H1 (cell line): ENCODE measurements around the gene DDI2. TPM values are rescaled to one million over a fixed set of nuclear protein-coding genes. Genes with fewer than 3 reads are reported as not detected.

Source experiments
- CTCF ChIA-PET: fragments of 300-600 bp; sonication (Branson Sonifier 250); formaldehyde crosslinking; loops from one replicate; lab custom pipeline; 2021; ENCODE audit not compliant: partially characterized antibody; lab: Charles Lee
- POLR2A ChIA-PET: fragments of 300-600 bp; sonication (Branson Sonifier 250); formaldehyde crosslinking; loops from one replicate; lab custom pipeline; 2021; ENCODE audit warnings: inconsistent platforms; ENCODE audit not compliant: partially characterized antibody; lab: Charles Lee
- DNase-seq, 2 experiments: peaks; one replicate each; pipeline versions ENCODE4 v3.0.0 to v3.0.0-alpha.2; 2010 to 2022; ENCODE audit warnings: low spot score in 2 of 2, low read depth in 1 of 2, mixed read lengths in 1 of 2
- FAIRE-seq: peaks from 2 replicates; lab custom pipeline; 2011; peaks lifted over from hg19 to GRCh38; lab: Jason Lieb, UNC
- H2AFZ ChIP-seq: 2 replicates; pipeline ENCODE4 v1.8.1; 2012; ENCODE audit warnings: low read length, inconsistent platforms
- H2AK5ac ChIP-seq: 2 replicates; pipeline ENCODE4 v1.6.1; 2013; ENCODE audit warnings: low read depth, low read length
- H2BK120ac ChIP-seq: replicated peaks from 2 replicates; pipeline ENCODE3; 2013; ENCODE audit warnings: low read depth, low read length, inconsistent platforms
- H2BK12ac ChIP-seq: 2 replicates; pipeline ENCODE4 v1.6.1; 2013; ENCODE audit warnings: low read depth, low read length
- H2BK15ac ChIP-seq: 2 replicates; pipeline ENCODE4 v1.6.1; 2013; ENCODE audit warnings: low read length
- H2BK20ac ChIP-seq: 2 replicates; pipeline ENCODE4 v1.6.1; 2013; ENCODE audit warnings: low read length
- H2BK5ac ChIP-seq: 2 replicates; pipeline ENCODE4 v1.6.1; 2013; ENCODE audit warnings: low read depth, low read length
- H3K14ac ChIP-seq: 2 replicates; pipeline ENCODE4 v1.6.1; 2013; ENCODE audit warnings: inconsistent platforms; ENCODE audit not compliant: insufficient read length
- H3K18ac ChIP-seq: 2 replicates; pipeline ENCODE4 v1.6.1; 2013; ENCODE audit warnings: low read length; ENCODE audit errors: extremely low read depth
- H3K23ac ChIP-seq: 2 replicates; pipeline ENCODE4 v1.6.1; 2013; ENCODE audit warnings: inconsistent platforms; ENCODE audit not compliant: insufficient read length
- H3K23me2 ChIP-seq: 2 replicates; pipeline ENCODE4 v1.6.1; 2013; ENCODE audit warnings: low read depth, low read length
- H3K27ac ChIP-seq: 2 replicates; pipeline ENCODE4 v1.6.1; 2011; ENCODE audit warnings: low read depth, low read length, inconsistent platforms
- H3K27me3 ChIP-seq, 4 experiments: replicated peaks in 1 of 4; 1 replicate in 1 of 4; 2 replicates in 3 of 4; pipeline versions ENCODE4 v1.6.1 to v1.8.1; 2011 to 2013; ENCODE audit warnings: low read length in 3 of 4, mild to moderate bottlenecking in 3 of 4, inconsistent platforms in 2 of 4, mixed read lengths in 2 of 4, moderate library complexity in 1 of 4; ENCODE audit not compliant: control insufficient read depth in 3 of 4, insufficient read depth in 3 of 4; ENCODE audit errors: extremely low read depth in 1 of 4
- H3K36me3 ChIP-seq, 4 experiments: 2 replicates each; pipeline versions ENCODE4 v1.6.1 to v1.8.1; 2011 to 2013; ENCODE audit warnings: mild to moderate bottlenecking in 4 of 4, low read length in 3 of 4, moderate library complexity in 2 of 4, control low read depth in 1 of 4, inconsistent platforms in 1 of 4; ENCODE audit not compliant: insufficient read depth in 4 of 4, control insufficient read depth in 2 of 4
- H3K4ac ChIP-seq: replicated peaks from 2 replicates; pipeline ENCODE3; 2013; ENCODE audit warnings: low read length, low read depth, mixed read lengths, inconsistent platforms; ENCODE audit not compliant: insufficient read length
- H3K4me1 ChIP-seq, 4 experiments: replicated peaks in 1 of 4; 1 replicate in 1 of 4; 2 replicates in 3 of 4; pipeline versions ENCODE4 v1.6.1 to v1.8.1; 2011 to 2013; ENCODE audit warnings: low read length in 3 of 4, inconsistent platforms in 2 of 4, mixed read lengths in 1 of 4; ENCODE audit not compliant: insufficient read depth in 4 of 4, control insufficient read depth in 3 of 4
- H3K4me2 ChIP-seq, 2 experiments: 2 replicates each; pipeline versions ENCODE4 v1.6.1 to v1.8.1; 2011 to 2013; ENCODE audit warnings: low read depth in 2 of 2, low read length in 2 of 2, control low read depth in 1 of 2, inconsistent platforms in 1 of 2, mild to moderate bottlenecking in 1 of 2; ENCODE audit not compliant: insufficient read depth in 1 of 2
- H3K4me3 ChIP-seq, 4 experiments: fragments of 200-600, 300-600 bp in 1 of 4; sonication (generic), shearing (Covaris generic), sonication (Bioruptor Twin) in 1 of 4; 2 replicates each; pipeline versions ENCODE4 v1.5.1 to v1.8.1; 2011 to 2016; ENCODE audit warnings: low read length in 4 of 4, low read depth in 3 of 4, control low read depth in 2 of 4, inconsistent platforms in 2 of 4, mild to moderate bottlenecking in 2 of 4, mixed read lengths in 1 of 4, moderate library complexity in 1 of 4; ENCODE audit not compliant: insufficient read depth in 2 of 4; ENCODE audit errors: extremely low read depth in 1 of 4
- H3K56ac ChIP-seq: replicated peaks from 2 replicates; pipeline ENCODE3; 2013; ENCODE audit warnings: low read depth, mild to moderate bottlenecking, mixed read lengths, low read length, inconsistent platforms; ENCODE audit not compliant: insufficient read length
- H3K79me1 ChIP-seq: 2 replicates; pipeline ENCODE4 v1.6.1; 2013; ENCODE audit warnings: low read depth, low read length, control low read depth
- H3K79me2 ChIP-seq, 2 experiments: 2 replicates each; pipeline versions ENCODE4 v1.6.1 to v1.8.1; 2012 to 2013; ENCODE audit warnings: low read length in 2 of 2, mild to moderate bottlenecking in 2 of 2, inconsistent platforms in 1 of 2; ENCODE audit not compliant: insufficient read depth in 2 of 2, control insufficient read depth in 1 of 2
- H3K9ac ChIP-seq, 4 experiments: replicated peaks in 1 of 4; 1 replicate in 1 of 4; 2 replicates in 3 of 4; pipeline versions ENCODE4 v1.6.1 to v1.8.1; 2011 to 2013; ENCODE audit warnings: low read depth in 3 of 4, low read length in 3 of 4, control low read depth in 2 of 4, mild to moderate bottlenecking in 2 of 4, moderate library complexity in 2 of 4, inconsistent platforms in 1 of 4; ENCODE audit errors: extremely low read depth in 1 of 4
- H3K9me3 ChIP-seq, 2 experiments: 2 replicates each; pipeline versions ENCODE4 v1.6.1 to v1.8.1; 2012 to 2013; ENCODE audit warnings: mild to moderate bottlenecking in 2 of 2, moderate library complexity in 2 of 2, control low read depth in 1 of 2, inconsistent platforms in 1 of 2, low read depth in 1 of 2, low read length in 1 of 2, mixed read lengths in 1 of 2; ENCODE audit not compliant: insufficient read depth in 2 of 2
- H4K20me1 ChIP-seq, 2 experiments: replicated peaks in 1 of 2; 2 replicates each; pipeline versions ENCODE3 to v1.8.1; 2011 to 2013; ENCODE audit warnings: inconsistent platforms in 2 of 2, low read length in 2 of 2, mild to moderate bottlenecking in 1 of 2; ENCODE audit not compliant: insufficient read depth in 2 of 2, control insufficient read depth in 1 of 2
- H4K5ac ChIP-seq: 2 replicates; pipeline ENCODE4 v1.6.1; 2013; ENCODE audit warnings: low read length, low read depth, mixed read lengths, inconsistent platforms; ENCODE audit not compliant: insufficient read length
- H4K8ac ChIP-seq: 2 replicates; pipeline ENCODE4 v1.8.0; 2013; ENCODE audit warnings: mild to moderate bottlenecking, moderate library complexity, low read length, inconsistent platforms; ENCODE audit not compliant: insufficient read depth; ENCODE audit errors: extremely low read depth
- H4K91ac ChIP-seq: replicated peaks from 2 replicates; pipeline ENCODE3; 2013; ENCODE audit warnings: low read length, mixed read lengths, inconsistent platforms; ENCODE audit not compliant: insufficient read length
- CHD2 ChIP-seq: IDR thresholded peaks from 2 replicates; pipeline ENCODE4 v1.6.1; 2012; ENCODE audit warnings: low read length, improper control_type of control experiment
- EGR1 ChIP-seq: IDR thresholded peaks from 2 replicates; pipeline ENCODE4 v1.6.1; 2011; ENCODE audit warnings: low read depth, low read length, borderline replicate concordance
- NANOG ChIP-seq: IDR thresholded peaks from 2 replicates; pipeline ENCODE4 v1.6.1; 2011; ENCODE audit warnings: low read length, low read depth, mild to moderate bottlenecking, inconsistent platforms; ENCODE audit not compliant: insufficient read depth, poor library complexity, severe bottlenecking
- POLR2A ChIP-seq, 2 experiments: IDR thresholded peaks; 1 replicate in 1 of 2; 2 replicates in 1 of 2; pipeline ENCODE4 v1.6.1; 2011; ENCODE audit warnings: low read depth in 2 of 2, low read length in 2 of 2, mild to moderate bottlenecking in 2 of 2; ENCODE audit errors: control extremely low read depth in 1 of 2
- RBBP5 ChIP-seq: IDR thresholded peaks from 2 replicates; pipeline ENCODE4 v1.7.1; 2012; ENCODE audit warnings: low read depth, mild to moderate bottlenecking, inconsistent platforms, low read length, moderate library complexity, borderline replicate concordance
- SIRT6 ChIP-seq: IDR thresholded peaks from one replicate; pipeline ENCODE4 v1.7.1; 2012; ENCODE audit warnings: low read length, inconsistent platforms
- TAF1 ChIP-seq: IDR thresholded peaks from 2 replicates; pipeline ENCODE4 v1.6.1; 2011; ENCODE audit warnings: mild to moderate bottlenecking, low read depth, low read length
- WGBS, 2 experiments: shearing (Covaris generic) in 1 of 2; methylation state at CpG; one replicate each; pipeline versions ENCODE4 v1.1.6 to v1.1.7; 2013 to 2015; ENCODE audit warnings: low lambda C conversion rate in 2 of 2, mixed read lengths in 2 of 2, inconsistent platforms in 1 of 2, low coverage in 1 of 2, missing lambda C conversion rate in 1 of 2; ENCODE audit not compliant: insufficient replicate concordance in 2 of 2, insufficient coverage in 1 of 2, insufficient read length in 1 of 2; ENCODE audit errors: extremely low coverage in 1 of 2, missing lambda C conversion rate in 1 of 2; 5-methylcytosine and 5-hydroxymethylcytosine counted together
- long read RNA-seq, 2 experiments: library from RNA in 1 of 2; library from capped mRNA in 1 of 2; stranded (forward); transcript quantifications; one replicate each; pipeline ENCODE4 v2.0.0, GENCODE V29; 2021; ENCODE audit warnings: inconsistent platforms in 1 of 2
- polyA minus RNA-seq, 3 experiments: library from RNA; depleted of rRNA, polyadenylated mRNA; stranded (reverse); fragments of >200 nt; gene quantifications; 1 replicate in 2 of 3; 2 replicates in 1 of 3; pipeline ENCODE4 v1.2.3, GENCODE V29; 2011
- polyA plus RNA-seq, 7 experiments: library from polyadenylated mRNA; depleted of rRNA in 3 of 7; stranded (reverse) in 5 of 7; unstranded in 2 of 7; fragments of >200 nt in 5 of 7; fragments of 200-250 nt in 2 of 7; gene quantifications; 1 replicate in 5 of 7; 2 replicates in 1 of 7; 4 replicates in 1 of 7; pipeline versions ENCODE4 v1.2.1 to v1.2.3, GENCODE V29; 2011 to 2013; ENCODE audit warnings: missing spikeins in 2 of 7, mixed read lengths in 2 of 7
- total RNA-seq: library from RNA; stranded (reverse); fragmentation: NEBNext Ultra II Directional; extraction: Animal tissue kit (Norgen Biotek cat#: 25700); gene quantifications from 2 replicates; pipeline ENCODE4 v1.2.1, GENCODE V29; 2021

Gene DDI2
- total RNA-seq (38.3 and 39.3 TPM in 2 replicates), polyA plus RNA-seq (2011; rRNA removed) (7.7 and 11.8 TPM in 2 replicates), polyA minus RNA-seq (2011; rRNA and poly(A)+ RNA removed) (44.5 and 61.2 TPM in 2 replicates)
- 8.7 TPM for polyA plus RNA-seq (2011; cell fraction: cytosol; rRNA removed)
- 30.4 TPM for polyA plus RNA-seq (2011; cell fraction: nucleus; rRNA removed)
- polyA plus RNA-seq (2012, experiment 1 of 2): 9.7 to 17.0 TPM (median 12.6 TPM) in 4 replicates
- polyA plus RNA-seq (2012, experiment 2 of 2): 0.76 TPM
- 14.0 TPM for polyA plus RNA-seq (2013, experiment 1 of 2)
- polyA plus RNA-seq (2013, experiment 2 of 2): 13.5 TPM
- polyA minus RNA-seq (2011; cell fraction: cytosol; rRNA and poly(A)+ RNA removed): 21.0 TPM
- 91.9 TPM for polyA minus RNA-seq (2011; cell fraction: nucleus; rRNA and poly(A)+ RNA removed)
- long read RNA-seq, experiment 1, partial matches to known transcripts: 4 of 26 reads
- long read RNA-seq, experiment 1, other reads (novel, unspliced or antisense): 22 of 26 reads
- long read RNA-seq, experiment 2, partial matches to known transcripts: 0 of 4 reads
- long read RNA-seq, experiment 2, other reads (novel, unspliced or antisense): 4 of 4 reads

DNA sequence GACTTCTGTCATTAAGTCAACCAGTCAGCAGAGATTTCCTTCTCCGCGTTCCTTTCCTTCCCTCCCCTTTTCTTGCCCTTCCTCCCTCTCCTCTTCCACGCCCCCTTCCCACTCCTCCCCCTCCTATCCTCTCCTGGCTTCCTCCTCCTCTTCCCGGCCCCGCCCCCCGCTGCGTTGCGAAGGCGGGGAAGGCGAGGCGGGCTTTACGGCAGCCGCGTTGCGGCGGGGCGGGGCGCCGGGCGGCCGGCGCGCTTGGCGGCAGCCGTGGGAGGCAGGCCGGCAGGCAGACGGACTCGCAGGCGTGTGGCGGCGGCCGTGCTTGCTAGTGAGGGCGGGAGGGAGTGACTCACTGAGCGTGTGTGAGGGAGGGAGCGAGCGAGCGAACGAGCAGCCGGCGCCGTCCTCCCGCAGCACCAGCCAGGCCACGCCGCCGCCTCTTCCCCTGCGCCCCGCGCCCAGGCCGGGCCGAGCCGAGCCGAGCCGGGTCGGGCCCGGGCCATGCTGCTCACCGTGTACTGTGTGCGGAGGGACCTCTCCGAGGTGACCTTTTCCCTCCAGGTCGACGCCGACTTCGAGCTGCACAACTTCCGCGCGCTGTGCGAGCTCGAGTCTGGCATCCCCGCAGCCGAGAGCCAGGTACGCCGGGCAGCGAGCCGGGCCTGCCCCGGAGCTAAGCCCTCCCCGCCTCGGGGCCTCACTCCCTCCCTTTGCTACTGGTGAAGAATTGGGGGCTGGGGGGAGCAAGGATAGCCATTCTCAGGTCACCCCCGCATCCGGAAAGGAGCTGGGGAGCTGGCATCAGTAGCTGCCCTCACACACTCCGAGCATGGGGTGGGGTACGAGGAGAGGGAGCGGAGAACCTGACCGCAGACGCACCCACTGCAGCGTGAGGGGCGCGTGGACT lies at the start of gene DDI2:
Gene DDI2 (plus strand): TSS at position 286 of the 904 bp plus-strand sequence. CDS start 213 bp downstream, at position 499.
- Histone ChIP-seq H3K4me1 (peaks cover 0 to 5% (median 0%) of the 10 kb centered on the region in 4 experiments; a peak in 1 of 7 replicates), H4K91ac (peak within 1 kb of the TSS; percentile 50), H3K4me2 (peak within 1 kb of the TSS; percentile 80 to 83), H2BK12ac (peak within 1 kb of the TSS; percentile 81), H4K5ac (peak within 1 kb of the TSS; percentile 44), H3K79me2 (peaks cover 14 to 48% of the 10 kb centered on the region in 2 experiments), H3K9ac (peak within 1 kb of the TSS; percentile 67 to 86 (median 82)), H3K4ac (peak within 1 kb of the TSS; percentile 90), H4K8ac (peak within 1 kb of the TSS; percentile 90), H2BK120ac (peak within 1 kb of the TSS; percentile 10), H3K4me3 (peak within 1 kb of the TSS; percentile 71 to 97 (median 85)), H3K23me2 (peaks cover 4% of the 10 kb centered on the region), H3K79me1 (peaks cover 2% of the 10 kb centered on the region; the same call in 1 of the 2 replicates), H3K36me3 (no peaks in the 10 kb centered on the region; a peak in 1 of 8 replicates), H3K23ac (no peak within 1 kb of the TSS), H3K14ac (no peak within 1 kb of the TSS), H4K20me1 (peaks cover 0 to 6% of the 10 kb centered on the region in 2 experiments), H3K27ac (peak within 1 kb of the TSS; percentile 75), H2BK20ac (no peak within 1 kb of the TSS), H2AK5ac (peak within 1 kb of the TSS; percentile 86; the same call in 1 of the 2 replicates), H3K27me3 (no peaks in the 10 kb centered on the region), H3K9me3 (no peaks in the 10 kb centered on the region), H2BK15ac (peak within 1 kb of the TSS; percentile 88; the same call in 1 of the 2 replicates), H2BK5ac (peak within 1 kb of the TSS; percentile 82; the same call in 1 of the 2 replicates), H3K56ac (peak within 1 kb of the TSS; percentile 32), H2AFZ (peak within 1 kb of the TSS; percentile 81), H3K18ac (peak within 1 kb of the TSS; percentile 0)
- peak; percentile 89 to 94 for DNase-seq
- ChIA-PET CTCF (interaction anchor here (0.7 to 1.3 kb wide), 4 partner anchors 12 to 90 kb away, joined by 3 to 8 read pairs (median 5); partner anchors contain the start of gene DNAJC16), POLR2A (interaction anchor here (0.6 to 5.7 kb wide), 9 partner anchors 10 to 124 kb away, joined by 3 to 37 read pairs (median 4); partner anchors contain the start of gene AGMAT)
- FAIRE-seq: no peak
- 1% methylated on average over 40 of the region's 86 CpGs; no CpG with 5 or more reads in 1 of the 2 experiments for WGBS, 2 experiments
- TF ChIP-seq RBBP5 (peak; percentile 52; the same call in 1 of the 2 replicates), CHD2 (no peak), EGR1 (peak; percentile 60), SIRT6 (no peak), TAF1 (peak; percentile 89), POLR2A (IDR thresholded peaks at IDR 0.05; ENCODE audit: control extremely low read depth in 1 of 2, low read depth in 2 of 2, low read length in 2 of 2) (peak; percentile 61 to 79), NANOG (no peak)
